ENCODE results near the gene TRIML1.

TRIML1 gene

GRCh38 chr4:188110036-188110435, 29.2 kb upstream of the TRIML1 start:
- no peaks in the 10 kb centered on the region for H3K27me3 ChIP-seq (replicated peaks; ENCODE audit: control insufficient read depth, insufficient read depth, low read length)
- TF ChIP-seq CTCF (IDR thresholded peaks at IDR 0.05; ENCODE audit: insufficient read depth, low read length, poor library complexity, severe bottlenecking) = no peak

GRCh38 chr4:188110741-188111471, 28.3 kb upstream of the TRIML1 start:
- Histone ChIP-seq H3K27me3 (replicated peaks; ENCODE audit: control insufficient read depth, insufficient read depth, low read length) (no peaks in the 10 kb centered on the region), H3K4me3 (replicated peaks; ENCODE audit: low read depth, low read length) (no peak overlapping the region), H3K36me3 (ENCODE audit: control insufficient read depth, insufficient read depth, low read length) (no peaks in the 10 kb centered on the region)
- no peak for TF ChIP-seq CTCF (IDR thresholded peaks at IDR 0.05; ENCODE audit: insufficient read depth, low read length, poor library complexity, severe bottlenecking)
- no peak for DNase-seq (ENCODE audit: extremely low read depth, insufficient read length)

More at GRCh38 chr4:188110036-188110435, 29.2 kb upstream of the TRIML1 start:
- Histone ChIP-seq H3K4me3 (replicated peaks; ENCODE audit: low read depth, low read length) (no peak overlapping the region), H3K36me3 (ENCODE audit: control insufficient read depth, insufficient read depth, low read length) (no peaks in the 10 kb centered on the region)
- DNase-seq (ENCODE audit: extremely low read depth, insufficient read length) = no peak

DNA sequence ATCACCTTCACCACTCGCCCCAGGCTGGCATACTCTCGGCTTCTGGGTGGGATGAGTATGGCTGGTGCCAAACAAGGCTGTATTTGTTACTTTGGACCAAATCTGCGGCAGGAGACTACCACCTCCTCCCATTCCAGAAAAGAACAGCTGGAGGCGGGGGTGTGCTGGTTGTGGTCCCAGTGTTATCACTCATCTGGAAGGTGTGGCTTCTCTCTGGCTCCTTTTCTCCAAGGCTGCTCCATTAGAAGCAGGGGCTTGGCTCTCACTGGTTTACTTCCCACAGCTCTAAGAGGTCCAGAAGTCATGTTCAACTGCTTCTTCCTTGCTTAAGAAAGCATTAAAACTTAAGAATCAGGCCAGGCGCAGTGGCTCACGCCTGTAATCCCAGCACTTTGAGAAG, 27.3 kb upstream of the TRIML1 start:
- no peak for DNase-seq (ENCODE audit: extremely low read depth, insufficient read length)
- Histone ChIP-seq H3K36me3 (ENCODE audit: control insufficient read depth, insufficient read depth, low read length) (no peaks in the 10 kb centered on the region), H3K27me3 (replicated peaks; ENCODE audit: control insufficient read depth, insufficient read depth, low read length) (no peaks in the 10 kb centered on the region), H3K4me3 (replicated peaks; ENCODE audit: low read depth, low read length) (no peak overlapping the region)
- no peak for TF ChIP-seq CTCF (IDR thresholded peaks at IDR 0.05; ENCODE audit: insufficient read depth, low read length, poor library complexity, severe bottlenecking)

- Histone ChIP-seq H3K36me3 (ENCODE audit: control insufficient read depth, insufficient read depth, low read length) (no peaks in the 10 kb centered on the region), H3K4me3 (replicated peaks; ENCODE audit: low read depth, low read length) (no peak overlapping the region), H3K27me3 (replicated peaks; ENCODE audit: control insufficient read depth, insufficient read depth, low read length) (no peaks in the 10 kb centered on the region)
- TF ChIP-seq CTCF (IDR thresholded peaks at IDR 0.05; ENCODE audit: insufficient read depth, low read length, poor library complexity, severe bottlenecking) = no peak
- no peak for DNase-seq (ENCODE audit: extremely low read depth, insufficient read length)
Observed at GRCh38 chr4:188113156-188113555, 26.1 kb upstream of the TRIML1 start.

DNA sequence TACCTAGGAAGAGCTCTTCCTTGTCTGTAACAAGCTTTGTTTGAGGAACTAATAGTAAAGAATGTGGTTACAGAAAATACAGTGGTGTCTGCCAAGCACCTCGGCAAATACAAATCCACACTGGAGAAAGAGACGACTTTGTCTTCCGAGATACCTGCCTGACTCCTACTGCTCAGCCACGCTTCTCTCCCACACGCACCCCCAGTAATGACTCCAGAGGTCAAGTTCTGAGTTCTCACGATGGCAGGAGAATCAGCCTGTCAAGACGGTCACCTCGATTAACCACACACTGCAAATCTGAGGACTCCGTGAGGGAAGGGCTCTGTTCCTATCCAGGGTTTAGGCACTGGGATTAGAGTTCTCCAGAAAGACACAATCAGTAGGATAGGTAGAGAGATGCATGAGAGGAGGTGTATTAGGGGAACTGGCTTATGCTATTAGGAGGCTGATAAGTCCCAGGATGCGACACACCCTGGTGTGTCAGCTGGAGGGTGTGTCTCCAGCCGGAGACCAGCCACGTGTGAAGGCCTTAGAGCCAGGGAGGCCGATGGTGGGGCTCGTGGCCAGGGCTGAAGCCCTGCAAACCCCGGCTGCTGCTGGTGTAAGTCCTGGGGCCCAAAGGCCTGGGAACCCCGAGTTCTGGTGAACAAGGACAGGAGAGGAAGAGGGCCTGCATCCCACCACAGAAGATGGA, 21.5 kb upstream of the TRIML1 start:
- Histone ChIP-seq H3K36me3 (ENCODE audit: control insufficient read depth, insufficient read depth, low read length) (no peaks in the 10 kb centered on the region), H3K27me3 (replicated peaks; ENCODE audit: control insufficient read depth, insufficient read depth, low read length) (no peaks in the 10 kb centered on the region), H3K4me3 (replicated peaks; ENCODE audit: low read depth, low read length) (no peak overlapping the region)
- TF ChIP-seq CTCF (IDR thresholded peaks at IDR 0.05; ENCODE audit: insufficient read depth, low read length, poor library complexity, severe bottlenecking) = no peak
- DNase-seq (ENCODE audit: extremely low read depth, insufficient read length) = no peak
